Vagina (tissue), 2 donors: ENCODE results near the gene MIOS.

Experiments
- POLR2AphosphoS5 ChIP-seq, 2 donors: sonication (generic); formaldehyde crosslinking; IDR thresholded peaks; one replicate each; pipeline ENCODE4 v1.9.0; 2017; ENCODE audit warnings: antibody characterized with exemption in 2 of 2, mild to moderate bottlenecking in 2 of 2, low read depth in 1 of 2; ENCODE audit not compliant: insufficient read depth in 1 of 2
- TF ChIP-seq, protein P1 (sequence below), 3 experiments: fragments of 450-650 bp in 2 of 3; fragments of 200-600 bp in 1 of 3; sonication (generic) in 1 of 3; IDR thresholded peaks; one replicate each; pipeline ENCODE4 v1.5.1; 2017 to 2019; ENCODE audit warnings: antibody characterized with exemption in 3 of 3, mild to moderate bottlenecking in 2 of 3, moderate library complexity in 2 of 3

DNA sequence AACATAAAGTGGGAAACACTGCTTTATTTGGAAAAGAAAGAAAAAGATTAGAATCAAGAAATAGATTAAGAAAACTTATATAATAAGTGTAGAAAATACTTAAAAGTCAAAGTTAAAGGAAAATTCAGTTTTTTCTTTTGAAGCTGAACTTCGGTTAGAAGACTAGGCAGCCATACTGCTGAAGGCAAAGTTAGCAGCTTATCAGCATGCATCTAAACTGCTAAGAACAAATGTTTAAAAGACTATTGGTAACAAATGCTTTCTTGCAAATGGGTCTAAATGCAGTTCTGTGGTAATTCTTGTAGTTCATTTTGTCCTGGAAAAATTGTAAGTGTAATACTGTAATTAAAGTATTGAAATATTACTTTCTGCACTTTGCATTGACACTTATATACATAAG, 18.0 kb downstream of the MIOS start:
- TF ChIP-seq, protein P1, sequence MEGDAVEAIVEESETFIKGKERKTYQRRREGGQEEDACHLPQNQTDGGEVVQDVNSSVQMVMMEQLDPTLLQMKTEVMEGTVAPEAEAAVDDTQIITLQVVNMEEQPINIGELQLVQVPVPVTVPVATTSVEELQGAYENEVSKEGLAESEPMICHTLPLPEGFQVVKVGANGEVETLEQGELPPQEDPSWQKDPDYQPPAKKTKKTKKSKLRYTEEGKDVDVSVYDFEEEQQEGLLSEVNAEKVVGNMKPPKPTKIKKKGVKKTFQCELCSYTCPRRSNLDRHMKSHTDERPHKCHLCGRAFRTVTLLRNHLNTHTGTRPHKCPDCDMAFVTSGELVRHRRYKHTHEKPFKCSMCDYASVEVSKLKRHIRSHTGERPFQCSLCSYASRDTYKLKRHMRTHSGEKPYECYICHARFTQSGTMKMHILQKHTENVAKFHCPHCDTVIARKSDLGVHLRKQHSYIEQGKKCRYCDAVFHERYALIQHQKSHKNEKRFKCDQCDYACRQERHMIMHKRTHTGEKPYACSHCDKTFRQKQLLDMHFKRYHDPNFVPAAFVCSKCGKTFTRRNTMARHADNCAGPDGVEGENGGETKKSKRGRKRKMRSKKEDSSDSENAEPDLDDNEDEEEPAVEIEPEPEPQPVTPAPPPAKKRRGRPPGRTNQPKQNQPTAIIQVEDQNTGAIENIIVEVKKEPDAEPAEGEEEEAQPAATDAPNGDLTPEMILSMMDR (IDR thresholded peaks at IDR 0.05) = no peak
- no peak for TF ChIP-seq POLR2AphosphoS5 (IDR thresholded peaks at IDR 0.05; ENCODE audit: insufficient read depth in 1 of 2, low read depth in 1 of 2)
